GM12874 (cell line): ENCODE results near the gene SLC6A12.

Experiments used
- TF ChIP-seq, protein P1 (sequence below): IDR thresholded peaks from 2 replicates; pipeline ENCODE4 v1.5.1; 2011; ENCODE audit warnings: low read depth, mild to moderate bottlenecking, control low read depth, low read length, moderate library complexity; ENCODE audit not compliant: insufficient read depth

The SLC6A12 gene

DNA sequence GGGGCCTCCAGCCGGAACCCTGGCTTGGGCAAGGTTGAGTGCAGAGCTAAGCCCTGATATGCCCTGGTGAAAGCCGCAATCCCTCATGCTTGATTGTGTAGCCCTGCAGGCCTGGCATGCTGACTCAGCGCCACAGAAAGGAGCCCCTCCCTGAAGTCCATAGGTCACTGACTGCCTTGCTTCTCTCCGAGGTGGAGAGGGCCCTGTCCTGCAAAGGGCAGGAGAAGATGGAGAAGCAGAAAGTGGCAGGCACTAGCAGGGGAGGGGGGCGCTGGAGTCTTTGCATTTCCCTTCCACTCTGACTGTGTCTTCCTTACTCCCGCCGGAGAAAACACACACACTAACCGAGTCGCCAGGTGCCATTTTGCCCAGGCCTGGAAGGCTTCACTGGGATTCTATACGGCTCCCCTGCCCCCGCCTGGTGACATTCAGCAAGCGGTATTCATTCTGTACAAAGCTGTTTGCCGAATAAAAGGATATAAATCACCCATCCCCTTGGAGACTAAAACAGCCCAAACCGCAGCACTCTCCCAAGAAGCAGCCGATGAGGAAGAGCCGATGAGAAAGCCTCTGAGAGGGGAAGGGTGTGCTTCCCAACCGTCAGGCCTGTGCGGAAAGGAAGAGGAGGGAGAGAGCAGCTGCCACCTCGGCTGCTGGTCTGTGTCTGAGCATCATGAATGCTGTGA is 69.8 kb downstream of the SLC6A12 start:
- TF ChIP-seq, protein P1, sequence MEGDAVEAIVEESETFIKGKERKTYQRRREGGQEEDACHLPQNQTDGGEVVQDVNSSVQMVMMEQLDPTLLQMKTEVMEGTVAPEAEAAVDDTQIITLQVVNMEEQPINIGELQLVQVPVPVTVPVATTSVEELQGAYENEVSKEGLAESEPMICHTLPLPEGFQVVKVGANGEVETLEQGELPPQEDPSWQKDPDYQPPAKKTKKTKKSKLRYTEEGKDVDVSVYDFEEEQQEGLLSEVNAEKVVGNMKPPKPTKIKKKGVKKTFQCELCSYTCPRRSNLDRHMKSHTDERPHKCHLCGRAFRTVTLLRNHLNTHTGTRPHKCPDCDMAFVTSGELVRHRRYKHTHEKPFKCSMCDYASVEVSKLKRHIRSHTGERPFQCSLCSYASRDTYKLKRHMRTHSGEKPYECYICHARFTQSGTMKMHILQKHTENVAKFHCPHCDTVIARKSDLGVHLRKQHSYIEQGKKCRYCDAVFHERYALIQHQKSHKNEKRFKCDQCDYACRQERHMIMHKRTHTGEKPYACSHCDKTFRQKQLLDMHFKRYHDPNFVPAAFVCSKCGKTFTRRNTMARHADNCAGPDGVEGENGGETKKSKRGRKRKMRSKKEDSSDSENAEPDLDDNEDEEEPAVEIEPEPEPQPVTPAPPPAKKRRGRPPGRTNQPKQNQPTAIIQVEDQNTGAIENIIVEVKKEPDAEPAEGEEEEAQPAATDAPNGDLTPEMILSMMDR, result no peak

DNA sequence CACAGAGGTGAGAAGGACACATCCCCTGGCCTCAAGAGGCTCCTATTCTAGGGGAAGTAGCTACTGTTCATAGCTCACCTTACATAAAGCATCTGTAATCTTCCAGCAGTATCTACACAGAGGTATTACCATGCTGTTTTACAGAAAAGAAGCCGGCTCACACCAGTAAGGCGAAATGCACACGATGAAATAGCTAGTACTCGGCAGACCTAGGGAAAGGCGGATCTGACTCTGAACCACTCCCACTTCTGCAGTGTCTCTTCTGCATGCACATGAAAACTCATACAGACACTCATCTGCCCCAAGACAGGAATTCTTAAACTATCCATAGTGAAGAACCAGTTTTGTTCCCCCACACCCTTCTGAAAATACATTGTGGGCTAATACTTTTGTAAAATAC is 73.8 kb downstream of the SLC6A12 start:
- TF ChIP-seq, protein P1, result no peak
